GM19372 (cell line): ENCODE results near the gene METTL14.

Source experiments
- ATAC-seq: cut with Tn5 transposase; IDR thresholded peaks from one replicate; pipeline ENCODE4 v1.9.1; 2021; ENCODE audit warnings: mild to moderate bottlenecking, low read depth, moderate library complexity; ENCODE audit not compliant: unreplicated experiment

METTL14 gene

GRCh38 chr4:118732591-118733330, 47.6 kb downstream of the METTL14 start:
- ATAC-seq: no peak

- no peak for ATAC-seq
Measured at GRCh38 chr4:118734491-118735205, 49.5 kb downstream of the METTL14 start.

DNA sequence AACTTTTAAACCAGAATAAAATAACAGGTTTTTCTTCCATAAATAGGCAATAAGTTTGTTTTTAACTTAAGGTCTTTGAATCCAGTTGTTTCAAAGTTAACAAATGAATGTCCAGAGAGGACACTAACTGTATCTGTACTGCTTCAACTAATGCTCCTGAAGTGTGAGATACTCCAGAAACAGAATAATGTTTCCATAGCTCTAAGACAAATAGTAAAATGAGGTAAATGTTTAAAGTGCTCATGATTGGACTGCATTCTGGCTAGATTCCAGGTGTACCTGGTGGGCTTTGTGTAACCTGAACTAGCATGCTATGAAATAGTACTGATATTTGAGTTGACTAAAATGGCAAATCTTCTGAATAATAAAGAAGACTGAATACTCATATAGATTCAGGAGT, 51.7 kb downstream of the METTL14 start:
- ATAC-seq: no peak

- no peak for ATAC-seq
Measured at GRCh38 chr4:118738090-118738489, 52.9 kb downstream of the METTL14 start.

DNA sequence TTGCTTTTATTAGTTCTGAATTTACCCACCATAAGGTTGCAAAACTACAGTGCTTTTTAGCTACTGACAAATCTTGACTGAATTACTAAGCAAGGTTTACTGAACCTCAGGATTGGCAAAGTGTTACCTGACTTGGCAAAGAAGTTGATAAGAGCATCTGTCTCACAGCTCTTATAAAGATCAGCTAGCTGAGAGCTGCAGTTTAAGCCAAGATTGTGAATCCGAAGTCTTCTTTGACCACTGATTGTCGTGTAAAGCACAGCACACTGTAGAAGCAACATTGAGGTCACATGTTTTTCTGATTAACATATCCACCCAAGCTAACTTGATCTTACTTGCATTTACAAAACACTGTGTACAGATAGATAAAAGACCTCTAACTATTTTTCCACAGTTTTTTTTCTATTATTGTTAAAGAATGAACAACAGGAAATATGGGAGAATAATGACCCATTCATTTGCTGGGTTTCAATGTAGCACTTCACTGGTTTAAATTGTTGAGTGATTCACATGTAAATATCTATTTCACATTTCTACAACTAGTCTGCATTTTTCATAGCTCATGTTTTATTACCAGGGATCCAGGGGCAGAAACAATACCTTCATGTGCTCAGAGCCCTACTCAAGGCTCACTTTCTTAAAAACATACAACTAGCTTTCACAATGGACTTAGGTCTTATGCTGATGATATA, 54.0 kb downstream of the METTL14 start:
- no peak for ATAC-seq

- ATAC-seq: no peak
Measured at GRCh38 chr4:118740869-118741268, 55.7 kb downstream of the METTL14 start.

GRCh38 chr4:118741301-118741855, 56.2 kb downstream of the METTL14 start:
- ATAC-seq: no peak

DNA sequence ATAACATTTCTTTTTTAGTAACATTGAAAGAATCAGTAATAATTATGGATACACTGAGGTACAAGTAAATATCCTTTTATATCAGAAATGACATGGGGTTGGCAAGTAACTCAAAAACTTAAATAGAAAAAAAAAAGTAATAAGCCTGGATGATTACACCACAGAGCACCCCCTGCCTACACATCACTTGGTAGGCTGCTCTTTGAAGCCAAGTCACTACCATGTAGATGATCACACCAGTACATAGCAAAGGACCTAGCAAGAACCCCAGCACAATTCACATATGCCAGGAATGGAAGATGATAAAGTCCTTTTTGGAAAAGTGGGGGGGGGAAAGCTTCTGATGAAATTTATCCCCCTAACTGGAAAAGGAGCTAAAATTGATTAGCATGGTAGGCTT, 56.9 kb downstream of the METTL14 start:
- no peak for ATAC-seq

GRCh38 chr4:118743867-118744266, 58.7 kb downstream of the METTL14 start:
- no peak for ATAC-seq

DNA sequence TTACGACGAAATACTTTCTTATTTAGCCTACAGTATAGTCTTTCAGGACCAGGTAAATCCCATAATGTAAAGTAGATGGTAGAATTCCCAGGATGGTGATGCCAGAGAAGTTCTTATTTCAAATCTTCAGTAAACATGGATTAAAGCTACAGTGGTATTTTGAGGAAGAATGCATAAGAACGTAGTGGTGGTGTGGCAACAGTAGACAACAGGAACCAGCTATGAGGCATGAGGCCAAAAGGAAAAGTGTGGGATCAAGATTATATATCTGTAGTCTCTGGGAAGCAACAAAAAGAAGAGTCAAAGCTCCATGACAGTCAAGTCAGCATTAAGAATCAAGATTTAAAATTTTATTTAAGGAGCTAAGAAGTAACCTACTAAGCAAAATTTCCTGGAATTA, 60.2 kb downstream of the METTL14 start:
- no peak for ATAC-seq

- no peak for ATAC-seq
Measured at GRCh38 chr4:118746251-118746919, 61.2 kb downstream of the METTL14 start.

- no peak for ATAC-seq
Measured at GRCh38 chr4:118749347-118749988, 64.3 kb downstream of the METTL14 start.

GRCh38 chr4:118751629-118752323, 66.6 kb downstream of the METTL14 start:
- no peak for ATAC-seq

DNA sequence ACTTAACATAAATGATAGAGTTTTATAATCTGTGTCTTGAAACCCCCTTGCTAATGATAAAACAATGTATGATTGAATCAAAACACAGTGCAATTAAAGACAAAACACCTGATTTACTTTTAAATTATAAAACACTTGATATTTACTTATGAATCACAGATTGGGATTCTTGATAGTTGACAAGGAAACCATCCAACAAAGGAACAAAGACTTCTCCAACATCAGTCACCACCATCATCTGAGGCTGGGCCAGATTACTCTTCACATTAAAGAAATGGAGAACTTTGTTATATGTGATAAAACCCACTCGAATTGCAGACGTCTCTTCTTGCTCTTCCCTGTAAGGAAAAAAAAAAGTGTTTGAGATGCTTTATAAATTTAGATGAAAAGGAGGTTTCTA, 67.4 kb downstream of the METTL14 start:
- no peak for ATAC-seq

DNA sequence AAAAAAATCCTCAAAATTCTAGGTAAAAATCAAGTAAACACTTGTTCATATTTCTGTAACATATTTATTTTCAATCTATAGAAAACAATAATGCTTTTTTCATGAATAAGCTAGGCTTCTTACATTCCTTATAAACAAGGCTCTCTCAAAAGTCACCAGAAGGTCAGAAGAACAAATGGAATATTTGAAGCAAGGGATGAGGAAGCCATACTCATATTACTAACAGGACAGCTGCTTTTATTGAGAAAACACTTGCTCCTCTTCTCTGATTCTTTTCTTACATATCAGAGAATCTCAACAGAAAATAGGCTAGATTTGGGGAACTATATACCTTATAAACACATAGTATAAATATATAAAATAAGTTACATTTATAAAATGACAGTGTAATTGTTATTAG, 67.9 kb downstream of the METTL14 start:
- no peak for ATAC-seq

DNA sequence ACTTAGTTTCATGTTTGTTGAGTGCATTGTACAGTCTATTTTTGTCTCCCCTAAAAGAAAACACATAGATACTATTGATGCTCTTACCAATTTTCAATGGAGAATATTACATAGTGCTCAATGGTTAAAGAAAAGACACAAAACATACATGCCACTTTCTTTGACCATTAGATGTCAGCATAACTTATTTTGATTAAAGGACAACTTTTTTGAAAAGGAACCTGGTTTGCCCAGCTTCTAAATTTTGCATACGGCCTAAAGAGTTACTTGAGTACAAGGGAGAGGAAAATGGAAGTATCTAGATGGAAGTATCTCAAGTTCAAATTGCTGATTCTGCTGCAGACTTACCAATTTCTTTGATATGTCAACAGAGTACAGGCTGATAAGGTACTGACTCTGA, 68.5 kb downstream of the METTL14 start:
- ATAC-seq: no peak

- no peak for ATAC-seq
Measured at GRCh38 chr4:118754890-118755289, 69.7 kb downstream of the METTL14 start.

DNA sequence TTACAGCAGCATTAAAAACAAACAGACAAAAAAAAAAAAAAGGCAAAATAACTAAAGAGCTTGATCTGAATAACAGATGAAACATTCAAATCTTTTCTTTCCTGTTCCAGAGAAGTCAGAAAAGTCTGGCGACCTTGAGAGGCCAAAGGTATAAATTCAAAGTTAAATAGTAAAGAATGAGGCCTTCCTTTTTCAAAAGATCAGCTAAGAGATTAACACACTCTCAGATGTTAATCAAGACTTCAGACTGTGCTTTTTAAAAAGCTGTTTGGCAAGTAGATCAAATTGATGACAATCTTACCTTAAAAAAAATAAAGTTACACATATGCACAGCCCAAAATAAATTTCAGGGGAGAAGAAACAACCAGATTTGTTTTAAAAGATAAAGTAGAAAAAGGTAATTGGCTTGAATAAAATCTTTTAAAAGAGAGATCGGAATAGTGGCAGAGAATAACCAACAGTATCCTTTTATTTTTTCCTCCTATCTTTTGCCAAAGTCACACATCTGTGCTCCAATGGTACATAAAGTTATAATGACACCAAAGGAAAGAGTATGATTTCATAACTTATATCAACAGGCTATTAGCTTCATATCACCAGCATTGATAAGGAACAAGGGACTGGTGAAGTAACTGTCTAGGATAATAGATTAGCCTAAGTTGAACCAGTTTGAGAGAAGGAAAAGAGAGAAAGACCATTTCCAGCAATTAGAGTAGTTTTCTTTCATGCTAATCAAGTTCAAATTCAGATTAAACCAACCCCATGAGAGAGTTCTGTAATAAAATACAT, 70.4 kb downstream of the METTL14 start:
- no peak for ATAC-seq

DNA sequence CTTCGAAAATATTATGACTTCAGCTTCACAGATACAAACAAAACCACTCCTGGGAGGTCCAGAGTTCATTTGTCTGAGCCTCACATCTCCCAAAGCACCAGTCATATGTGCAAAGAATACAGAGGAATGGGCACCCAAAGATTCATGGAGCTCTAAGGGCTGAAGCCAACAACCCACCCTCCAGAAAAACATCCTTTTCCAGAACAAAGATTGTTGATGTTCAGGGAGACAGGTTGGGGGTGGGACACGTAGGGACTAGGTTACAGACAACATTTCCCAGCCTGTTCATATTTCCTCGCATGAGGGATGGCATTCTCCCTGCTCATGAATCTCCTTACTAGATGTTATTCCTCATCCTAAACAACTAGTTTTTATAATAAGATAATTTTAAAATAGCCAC, 71.2 kb downstream of the METTL14 start:
- no peak for ATAC-seq
